PC-9 (cell line): ENCODE results near the gene CFAP46. TPM values are rescaled to one million over a fixed set of nuclear protein-coding genes. Genes with fewer than 3 reads are reported as not detected.

Experiments
- BruUV-seq: library from RNA; stranded (reverse); fragments of 400-500 nt; replicated peaks from 2 replicates; lab custom pipeline; 2021; lab: Mats Ljungman, UMichigan
- CTCF ChIA-PET: fragments of 300-600 bp; sonication (Branson Sonifier 250); formaldehyde crosslinking; loops from one replicate; lab custom pipeline; 2022; ENCODE audit warnings: antibody characterized with exemption; lab: Charles Lee
- POLR2A ChIA-PET: fragments of 300-600 bp; sonication (Branson Sonifier 250); formaldehyde crosslinking; loops from one replicate; lab custom pipeline; 2022; ENCODE audit warnings: antibody characterized with exemption; ENCODE audit not compliant: unreplicated experiment; lab: Charles Lee
- DNase-seq, 2 experiments: peaks; one replicate each; pipeline versions ENCODE4 v3.0.0 to v3.0.0-alpha.2; 2015 to 2022; ENCODE audit warnings: mixed read lengths in 1 of 2
- H2AFZ ChIP-seq: fragments of 200-600 bp; sonication (generic); 2 replicates; pipeline ENCODE4 v1.8.1; 2017; ENCODE audit warnings: antibody characterized with exemption
- H3F3A ChIP-seq: fragments of 200-600 bp; sonication (generic); 2 replicates; pipeline ENCODE4 v1.8.1; 2017; ENCODE audit warnings: antibody characterized with exemption, mild to moderate bottlenecking, low read depth; ENCODE audit not compliant: insufficient read depth
- H3K27ac ChIP-seq: fragments of 200-600 bp; sonication (generic); 2 replicates; pipeline ENCODE4 v1.6.1; 2016; ENCODE audit warnings: mixed run types
- H3K27me3 ChIP-seq: fragments of 200-600 bp; sonication (generic); 2 replicates; pipeline ENCODE4 v1.6.1; 2016; ENCODE audit warnings: low read depth, mixed run types; ENCODE audit not compliant: insufficient read depth
- H3K36me3 ChIP-seq: fragments of 200-600 bp; sonication (generic); 2 replicates; pipeline ENCODE4 v1.6.1; 2016; ENCODE audit warnings: low read depth, mixed run types
- H3K4me1 ChIP-seq: fragments of 200-600 bp; sonication (generic); replicated peaks from 2 replicates; pipeline ENCODE4 v1.6.1; 2016; ENCODE audit warnings: mixed run types; ENCODE audit not compliant: insufficient read depth
- H3K4me2 ChIP-seq: fragments of 200-600 bp; sonication (generic); 2 replicates; pipeline ENCODE4 v1.6.1; 2017; ENCODE audit warnings: mixed run types
- H3K4me3 ChIP-seq: fragments of 200-600 bp; sonication (generic); 2 replicates; pipeline ENCODE4 v1.6.1; 2016; ENCODE audit warnings: mixed run types
- H3K79me2 ChIP-seq: fragments of 200-600 bp; sonication (generic); 2 replicates; pipeline ENCODE4 v1.6.1; 2017; ENCODE audit warnings: low read depth, mixed run types
- H3K9me2 ChIP-seq: fragments of 200-600 bp; sonication (generic); 2 replicates; pipeline ENCODE4 v1.8.1; 2017; ENCODE audit warnings: mild to moderate bottlenecking; ENCODE audit not compliant: insufficient read depth
- H3K9me3 ChIP-seq: fragments of 200-600 bp; sonication (generic); 2 replicates; pipeline ENCODE4 v1.8.1; 2016; ENCODE audit warnings: low read depth; ENCODE audit not compliant: insufficient read depth
- H4K20me1 ChIP-seq: fragments of 200-600 bp; sonication (generic); 2 replicates; pipeline ENCODE4 v1.8.1; 2017; ENCODE audit not compliant: insufficient read depth
- EZH2 ChIP-seq: fragments of 200-600 bp; sonication (generic); IDR thresholded peaks from 2 replicates; pipeline ENCODE4 v1.8.0; 2017; ENCODE audit warnings: antibody characterized with exemption, low read depth
- intact Hi-C: fragments of 100-400 bp; cut with micrococcal nuclease; formaldehyde crosslinking; loops from one replicate; pipeline ENCODE4 v1.10.0; 2022; ENCODE audit not compliant: unreplicated experiment
- total RNA-seq: library from RNA; stranded (reverse); gene quantifications from 2 replicates; pipeline ENCODE4 v1.2.3, GENCODE V29; 2021
- TF ChIP-seq, protein P1 (sequence below): fragments of 200-600 bp; sonication (generic); conservative IDR thresholded peaks from 2 replicates; pipeline ENCODE4 v1.6.1; 2017; ENCODE audit warnings: mixed run types, antibody characterized with exemption, mild to moderate bottlenecking, moderate library complexity

The CFAP46 gene
- total RNA-seq, 1 experiment from 2014 or later = not detected

DNA sequence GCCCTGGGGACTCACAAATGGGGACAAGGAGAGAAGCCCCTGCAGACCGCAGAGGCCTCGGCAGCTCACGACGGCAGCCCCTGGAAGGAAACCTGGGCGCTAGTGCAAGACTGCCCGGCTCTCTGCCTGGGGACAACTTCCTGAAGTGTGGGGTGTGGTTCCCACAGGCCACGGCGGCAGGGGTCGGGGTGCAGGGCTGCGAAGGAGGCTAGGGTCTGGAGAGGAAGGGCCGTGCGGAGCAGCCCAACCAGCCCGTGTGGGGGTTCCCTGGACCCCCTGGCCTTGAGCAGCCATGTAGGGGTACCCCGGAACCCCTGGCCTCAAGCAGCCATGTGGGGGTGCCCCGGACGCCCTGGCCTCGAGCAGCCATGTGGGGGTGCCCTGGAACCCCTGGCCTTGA lies 19.5 kb downstream of the CFAP46 start:
- TF ChIP-seq, protein P1, sequence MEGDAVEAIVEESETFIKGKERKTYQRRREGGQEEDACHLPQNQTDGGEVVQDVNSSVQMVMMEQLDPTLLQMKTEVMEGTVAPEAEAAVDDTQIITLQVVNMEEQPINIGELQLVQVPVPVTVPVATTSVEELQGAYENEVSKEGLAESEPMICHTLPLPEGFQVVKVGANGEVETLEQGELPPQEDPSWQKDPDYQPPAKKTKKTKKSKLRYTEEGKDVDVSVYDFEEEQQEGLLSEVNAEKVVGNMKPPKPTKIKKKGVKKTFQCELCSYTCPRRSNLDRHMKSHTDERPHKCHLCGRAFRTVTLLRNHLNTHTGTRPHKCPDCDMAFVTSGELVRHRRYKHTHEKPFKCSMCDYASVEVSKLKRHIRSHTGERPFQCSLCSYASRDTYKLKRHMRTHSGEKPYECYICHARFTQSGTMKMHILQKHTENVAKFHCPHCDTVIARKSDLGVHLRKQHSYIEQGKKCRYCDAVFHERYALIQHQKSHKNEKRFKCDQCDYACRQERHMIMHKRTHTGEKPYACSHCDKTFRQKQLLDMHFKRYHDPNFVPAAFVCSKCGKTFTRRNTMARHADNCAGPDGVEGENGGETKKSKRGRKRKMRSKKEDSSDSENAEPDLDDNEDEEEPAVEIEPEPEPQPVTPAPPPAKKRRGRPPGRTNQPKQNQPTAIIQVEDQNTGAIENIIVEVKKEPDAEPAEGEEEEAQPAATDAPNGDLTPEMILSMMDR = no peak
- TF ChIP-seq EZH2 = no peak
- H2AFZ ChIP-seq = no peak overlapping the region
- no peaks in the 10 kb centered on the region for H3K9me3 ChIP-seq
- no peaks in the 10 kb centered on the region for H3K79me2 ChIP-seq
- BruUV-seq = no TSS peak
- H3K27ac ChIP-seq = no peak overlapping the region
- H3K4me2 ChIP-seq = no peak overlapping the region
- H3K36me3 ChIP-seq = no peaks in the 10 kb centered on the region
- intact Hi-C loops = no loop called here
- peaks cover 51% of the 10 kb centered on the region for H3K27me3 ChIP-seq
- ChIA-PET POLR2A (no interaction called here), CTCF (no interaction called here)
- H3K4me1 ChIP-seq = no peaks in the 10 kb centered on the region
- DNase-seq = no peak
- no peak overlapping the region for H3K4me3 ChIP-seq
- no peaks in the 10 kb centered on the region for H4K20me1 ChIP-seq
- no peaks in the 10 kb centered on the region for H3K9me2 ChIP-seq
- no peaks in the 10 kb centered on the region for H3F3A ChIP-seq

DNA sequence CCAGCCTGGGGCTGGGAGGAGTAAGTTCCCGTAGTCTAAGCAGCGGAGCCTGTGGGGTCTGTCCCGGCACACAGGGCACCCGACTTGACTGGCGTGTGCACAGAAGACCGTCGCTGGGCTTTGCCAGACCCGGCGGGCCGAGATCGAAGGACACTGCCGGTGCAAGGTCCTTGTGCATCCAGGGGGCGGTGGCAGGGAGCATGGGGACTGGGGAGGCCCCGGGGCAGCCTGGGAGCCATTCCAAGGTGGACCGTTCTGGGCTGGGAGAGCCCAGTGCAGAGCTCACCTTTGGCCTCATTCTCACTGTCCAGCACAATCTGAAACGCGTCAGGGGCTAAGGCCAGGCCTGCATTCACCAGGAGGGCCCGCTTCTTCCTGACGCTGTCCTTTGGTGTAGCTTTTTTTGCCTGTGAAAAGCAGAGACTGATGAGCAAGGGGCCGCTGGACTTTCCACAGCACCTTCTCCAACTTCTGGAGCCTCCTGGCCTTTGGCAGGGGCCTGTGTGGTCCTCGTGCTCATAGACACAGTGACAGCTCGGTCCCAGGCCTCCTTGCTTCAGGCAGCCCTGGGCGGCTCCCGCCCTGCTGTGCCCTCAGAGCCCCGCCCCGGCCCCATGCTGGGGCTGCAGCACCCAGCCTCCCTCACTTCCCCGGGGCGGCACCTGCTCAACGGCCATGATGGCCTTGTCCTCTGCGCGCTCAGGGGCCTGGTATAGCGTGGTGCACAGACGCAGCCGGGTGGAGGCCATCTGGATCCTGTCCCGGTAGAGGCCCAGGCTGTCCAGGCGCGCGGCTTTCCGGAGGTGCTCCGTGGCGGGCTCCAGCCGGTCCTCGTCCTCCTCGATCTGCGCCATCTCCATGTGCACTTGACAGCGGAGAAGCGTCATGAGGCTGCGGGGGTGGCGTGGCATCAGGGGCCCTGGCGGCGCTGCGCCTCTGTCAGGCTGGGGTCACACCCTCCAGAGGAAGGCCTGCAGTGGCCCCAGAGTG lies 20.3 kb downstream of the CFAP46 start:
- no TSS peak for BruUV-seq
- Histone ChIP-seq H2AFZ (no peak overlapping the region), H3F3A (no peaks in the 10 kb centered on the region), H3K9me3 (no peaks in the 10 kb centered on the region), H3K79me2 (no peaks in the 10 kb centered on the region), H3K9me2 (no peaks in the 10 kb centered on the region), H4K20me1 (no peaks in the 10 kb centered on the region), H3K27ac (no peak overlapping the region), H3K36me3 (no peaks in the 10 kb centered on the region), H3K4me2 (no peak overlapping the region), H3K4me3 (no peak overlapping the region), H3K27me3 (peaks cover 47% of the 10 kb centered on the region), H3K4me1 (no peaks in the 10 kb centered on the region)
- no peak for DNase-seq
- ChIA-PET POLR2A (no interaction called here), CTCF (no interaction called here)
- TF ChIP-seq, protein P1 = no peak
- TF ChIP-seq EZH2 = no peak
- intact Hi-C loops = no loop called here

DNA sequence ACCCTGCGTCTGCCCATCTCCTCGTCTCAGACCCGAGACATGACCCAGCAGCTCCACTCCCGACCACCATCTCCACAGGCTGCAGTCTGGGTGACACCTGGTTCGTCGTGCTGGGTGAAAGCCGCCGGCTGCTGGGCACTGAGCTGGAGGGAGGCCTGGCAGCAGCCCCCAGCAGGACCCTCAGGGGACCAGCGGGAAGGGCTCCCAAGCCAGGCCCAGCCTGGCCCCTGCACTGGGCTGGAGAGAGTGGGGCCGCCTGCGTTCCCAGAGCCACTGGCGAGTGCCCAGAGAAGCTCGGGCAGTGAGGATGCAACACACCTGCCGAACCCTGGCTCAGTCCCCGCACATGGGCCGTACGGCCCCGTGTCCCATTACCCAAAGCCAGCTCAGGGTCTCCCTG lies 21.3 kb downstream of the CFAP46 start:
- intact Hi-C loops = no loop called here
- H4K20me1 ChIP-seq = no peaks in the 10 kb centered on the region
- no TSS peak for BruUV-seq
- no peaks in the 10 kb centered on the region for H3K9me2 ChIP-seq
- H3K27me3 ChIP-seq = peaks cover 37% of the 10 kb centered on the region
- TF ChIP-seq, protein P1 = no peak
- no peak for TF ChIP-seq EZH2
- H3K4me1 ChIP-seq = no peaks in the 10 kb centered on the region
- POLR2A ChIA-PET = no interaction called here
- CTCF ChIA-PET = no interaction called here
- no peaks in the 10 kb centered on the region for H3K79me2 ChIP-seq
- H3K9me3 ChIP-seq = no peaks in the 10 kb centered on the region
- no peak overlapping the region for H3K4me2 ChIP-seq
- no peak for DNase-seq
- H3K36me3 ChIP-seq = no peaks in the 10 kb centered on the region
- no peak overlapping the region for H2AFZ ChIP-seq
- no peak overlapping the region for H3K4me3 ChIP-seq
- H3K27ac ChIP-seq = no peak overlapping the region
- H3F3A ChIP-seq = no peaks in the 10 kb centered on the region
